MCF 10A (cell line): Measurements from ENCODE around the gene RPL9. TPM values are rescaled to one million over a fixed set of nuclear protein-coding genes. Genes with fewer than 3 reads are reported as not detected.

Experiments used
- BruUV-seq: library from RNA; stranded (reverse); fragments of 400-500 nt; replicated peaks from 2 replicates; lab custom pipeline; 2021; lab: Mats Ljungman, UMichigan
- CTCF ChIA-PET: fragments of 300-600 bp; sonication (Branson Sonifier 250); formaldehyde crosslinking; extraction: SDS; loops from one replicate; lab custom pipeline; 2021; ENCODE audit warnings: antibody characterized with exemption, inconsistent platforms; lab: Yijun Ruan, JAX
- POLR2A ChIA-PET: fragments of 300-600, 350-650 bp; sonication (Branson Sonifier 250); formaldehyde crosslinking; extraction: SDS; loops from one replicate; lab custom pipeline; 2020; ENCODE audit warnings: antibody characterized with exemption, inconsistent platforms; lab: Yijun Ruan, JAX
- DNase-seq: peaks from one replicate; pipeline ENCODE4 v3.0.0-alpha.2; 2018; ENCODE audit not compliant: unreplicated experiment
- H3K27ac Mint-ChIP-seq: one replicate; pipeline ENCODE4 v1.8.0; 2022; ENCODE audit warnings: mild to moderate bottlenecking, low read depth, mixed read lengths; ENCODE audit not compliant: unreplicated experiment
- H3K27me3 Mint-ChIP-seq: one replicate; pipeline ENCODE4 v1.8.0; 2022; ENCODE audit warnings: mixed read lengths; ENCODE audit not compliant: insufficient read depth, unreplicated experiment
- H3K36me3 Mint-ChIP-seq: one replicate; pipeline ENCODE4 v1.8.0; 2022; ENCODE audit warnings: mild to moderate bottlenecking, moderate library complexity, mixed read lengths; ENCODE audit not compliant: insufficient read depth, unreplicated experiment
- H3K4me1 Mint-ChIP-seq: one replicate; pipeline ENCODE4 v1.8.0; 2022; ENCODE audit warnings: mixed read lengths; ENCODE audit not compliant: insufficient read depth, unreplicated experiment
- H3K4me3 Mint-ChIP-seq: one replicate; pipeline ENCODE4 v1.8.0; 2022; ENCODE audit warnings: mild to moderate bottlenecking, moderate library complexity, mixed read lengths; ENCODE audit not compliant: unreplicated experiment
- H3K9me3 Mint-ChIP-seq: one replicate; pipeline ENCODE4 v1.8.0; 2022; ENCODE audit warnings: mixed read lengths; ENCODE audit not compliant: unreplicated experiment
- CTCF ChIP-seq: fragments of 200-600 bp; IDR thresholded peaks from one replicate; pipeline ENCODE4 v1.8.0; 2022; ENCODE audit warnings: antibody characterized with exemption, mild to moderate bottlenecking; ENCODE audit not compliant: unreplicated experiment
- intact Hi-C: fragments of 100-400 bp; cut with micrococcal nuclease; formaldehyde crosslinking; loops from 2 replicates; pipeline ENCODE4 v1.14.1; 2022
- total RNA-seq: library from RNA; stranded (reverse); gene quantifications from 2 replicates; pipeline ENCODE4 v1.2.3, GENCODE V29; 2022

RPL9 gene
- total RNA-seq, 1 experiment from 2014 or later: 1,405 TPM

GRCh38 chr4:39495446-39496213 is 36.9 kb upstream of the RPL9 start:
- DNase-seq: no peak
- ChIA-PET POLR2A (interaction anchor here (1.2 to 2.1 kb wide), 2 partner anchors 14 to 143 kb away, joined by 3 to 5 read pairs; no protein-coding TSS in a partner anchor), CTCF (interaction anchor here (0.6 to 1.3 kb wide), 2 partner anchors 18 to 482 kb away, joined by 4 to 6 read pairs; partner anchors contain the start of gene PDS5A)
- no TSS peak for BruUV-seq
- H3K9me3 Mint-ChIP-seq: no peaks in the 10 kb centered on the region
- peaks cover 24% of the 10 kb centered on the region for H3K36me3 Mint-ChIP-seq
- no peaks in the 10 kb centered on the region for H3K4me1 Mint-ChIP-seq
- H3K27ac Mint-ChIP-seq: no peak overlapping the region
- H3K27me3 Mint-ChIP-seq: no peaks in the 10 kb centered on the region
- intact Hi-C loops: no loop called here
- H3K4me3 Mint-ChIP-seq: no peak overlapping the region
- no peak for TF ChIP-seq CTCF

GRCh38 chr4:39494354-39494753 is 35.6 kb upstream of the RPL9 start:
- Mint-ChIP-seq H3K9me3 (no peaks in the 10 kb centered on the region), H3K4me3 (no peak overlapping the region), H3K27me3 (no peaks in the 10 kb centered on the region), H3K4me1 (no peaks in the 10 kb centered on the region), H3K27ac (no peak overlapping the region), H3K36me3 (peaks cover 11% of the 10 kb centered on the region)
- TF ChIP-seq CTCF: no peak
- ChIA-PET CTCF (interaction anchor here (1.2 kb wide), 1 partner anchor 25 kb away, joined by 3 read pairs; no protein-coding TSS in a partner anchor), POLR2A (no interaction called here)
- intact Hi-C loops: no loop called here
- no TSS peak for BruUV-seq
- DNase-seq: no peak

GRCh38 chr4:39490322-39490721 is 31.6 kb upstream of the RPL9 start:
- DNase-seq: no peak
- TF ChIP-seq CTCF: no peak
- Mint-ChIP-seq H3K36me3 (no peaks in the 10 kb centered on the region), H3K9me3 (no peaks in the 10 kb centered on the region), H3K4me1 (no peaks in the 10 kb centered on the region), H3K27ac (no peak overlapping the region), H3K27me3 (no peaks in the 10 kb centered on the region), H3K4me3 (no peak overlapping the region)
- BruUV-seq: no TSS peak
- CTCF ChIA-PET: no interaction called here
- intact Hi-C loops: no loop called here
- POLR2A ChIA-PET: no interaction called here

- DNase-seq: no peak
- intact Hi-C loops: no loop called here
- no peaks in the 10 kb centered on the region for H3K4me1 Mint-ChIP-seq
- no TSS peak for BruUV-seq
- ChIA-PET CTCF (interaction anchor here (1.0 kb wide), 1 partner anchor 17 kb away, joined by 3 read pairs; no protein-coding TSS in a partner anchor), POLR2A (interaction anchor here (0.7 kb wide), 1 partner anchor 377 kb away, joined by 3 read pairs; no protein-coding TSS in a partner anchor)
- H3K9me3 Mint-ChIP-seq: no peaks in the 10 kb centered on the region
- H3K36me3 Mint-ChIP-seq: no peaks in the 10 kb centered on the region
- no peaks in the 10 kb centered on the region for H3K27me3 Mint-ChIP-seq
- no peak overlapping the region for H3K27ac Mint-ChIP-seq
- TF ChIP-seq CTCF: no peak
- no peak overlapping the region for H3K4me3 Mint-ChIP-seq
Observed at GRCh38 chr4:39486221-39486804, 27.6 kb upstream of the RPL9 start.
